Posterior cingulate gyrus (tissue), 11 donors: ENCODE results near the gene RAB5A.
"Not testable (repeated sequence)": the region's sequence is repeated elsewhere in the genome, so short reads cannot be mapped to it uniquely, and the experiment has no call there.

Experiments used
- DNase-seq, 10 donors: peaks; one replicate each; pipeline versions ENCODE4 v3.0.0 to v3.0.0-alpha.2; 2020 to 2021; ENCODE audit warnings: mixed read lengths in 3 of 10
- intact Hi-C: fragments of 100-400 bp; cut with DNase I; formaldehyde crosslinking; loops from one replicate; pipeline ENCODE4 v1.15.1; 2023

RAB5A gene, protein sequence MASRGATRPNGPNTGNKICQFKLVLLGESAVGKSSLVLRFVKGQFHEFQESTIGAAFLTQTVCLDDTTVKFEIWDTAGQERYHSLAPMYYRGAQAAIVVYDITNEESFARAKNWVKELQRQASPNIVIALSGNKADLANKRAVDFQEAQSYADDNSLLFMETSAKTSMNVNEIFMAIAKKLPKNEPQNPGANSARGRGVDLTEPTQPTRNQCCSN

DNA sequence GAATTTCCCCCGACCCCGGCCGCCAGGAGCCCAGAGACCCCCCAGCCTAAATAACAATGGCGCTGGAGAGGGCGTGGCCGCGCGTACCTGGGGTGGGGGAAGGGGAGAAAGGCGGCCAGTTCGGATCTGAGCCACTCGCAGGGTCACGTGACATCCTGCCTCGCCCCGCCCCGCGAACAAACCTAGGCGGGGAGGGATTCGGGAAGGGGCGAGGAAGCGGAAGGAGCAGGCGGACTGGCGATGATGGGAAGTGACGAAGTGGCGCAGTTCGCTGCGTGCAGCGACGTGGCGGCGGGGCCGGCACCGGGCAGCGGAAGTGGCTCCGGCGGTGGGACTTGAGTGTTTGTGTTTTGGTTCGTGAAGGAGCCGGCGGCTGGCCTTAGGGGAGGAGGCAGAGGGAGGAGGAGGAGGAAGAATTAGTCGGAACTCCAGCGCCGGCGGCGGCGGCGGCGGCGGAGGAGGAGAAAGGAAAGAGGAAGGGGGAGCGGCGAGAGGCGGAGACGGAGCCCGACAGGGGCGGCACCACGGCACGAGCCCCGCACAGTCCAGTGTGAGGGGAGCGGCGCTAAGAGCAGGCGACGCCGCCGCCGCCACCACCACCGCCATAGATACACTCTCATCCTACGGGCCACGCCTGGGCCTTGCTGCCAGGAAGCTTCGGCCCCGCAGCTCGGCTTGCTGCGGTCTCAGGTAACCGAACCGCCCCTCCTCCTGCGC lies at the start of gene RAB5A:
RAB5A (plus strand) TSS at position 266 of the 717 bp plus-strand sequence. CDS start 3,802 bp downstream, outside the sequence.
- intact Hi-C loops: loop anchor here (1.0 to 5.0 kb wide), 3 partner anchors 60 to 240 kb away; partner anchors contain the start of gene SGO1
- DNase-seq: peak; percentile 92 to 99 (median 95)

DNA sequence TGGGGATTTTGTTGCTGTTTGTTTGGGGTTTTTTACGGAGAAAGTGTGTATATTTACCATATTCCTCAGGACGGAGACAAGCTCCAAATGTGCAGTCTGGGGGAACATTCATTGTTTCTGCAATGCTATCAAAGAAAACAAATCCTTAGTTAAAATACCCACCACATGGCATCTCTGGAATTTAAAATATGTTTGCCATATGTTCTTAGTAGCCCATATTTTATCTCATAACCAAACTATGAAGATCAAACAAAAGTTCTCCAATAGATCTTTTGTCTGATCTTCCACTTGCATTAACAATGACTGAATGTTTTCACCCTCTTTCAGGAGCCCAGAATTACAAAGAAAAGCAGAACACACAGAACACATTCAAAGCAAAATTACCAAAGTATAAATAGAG lies 48.2 kb upstream of the RAB5A start:
- DNase-seq: no peak
- intact Hi-C loops: no loop called here

DNA sequence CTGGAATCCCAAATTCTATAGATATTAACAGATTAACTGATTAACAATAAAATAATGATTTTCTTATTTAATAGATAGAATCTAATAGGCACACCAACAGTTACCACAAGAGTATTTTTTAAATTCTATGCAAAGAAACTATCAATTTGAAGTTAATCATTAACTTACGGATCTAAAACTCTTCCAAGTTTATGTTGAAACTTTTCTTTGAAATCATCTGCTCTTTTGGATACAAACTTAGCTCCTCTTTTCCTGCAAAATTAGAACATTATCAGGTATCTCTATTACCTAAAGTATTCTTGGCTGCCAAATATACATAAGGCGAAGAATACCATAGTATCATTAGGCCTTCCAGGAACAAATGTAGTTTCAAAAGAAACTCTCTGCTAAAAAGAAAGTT lies 47.6 kb upstream of the RAB5A start:
- intact Hi-C loops: no loop called here
- DNase-seq: no peak

DNA sequence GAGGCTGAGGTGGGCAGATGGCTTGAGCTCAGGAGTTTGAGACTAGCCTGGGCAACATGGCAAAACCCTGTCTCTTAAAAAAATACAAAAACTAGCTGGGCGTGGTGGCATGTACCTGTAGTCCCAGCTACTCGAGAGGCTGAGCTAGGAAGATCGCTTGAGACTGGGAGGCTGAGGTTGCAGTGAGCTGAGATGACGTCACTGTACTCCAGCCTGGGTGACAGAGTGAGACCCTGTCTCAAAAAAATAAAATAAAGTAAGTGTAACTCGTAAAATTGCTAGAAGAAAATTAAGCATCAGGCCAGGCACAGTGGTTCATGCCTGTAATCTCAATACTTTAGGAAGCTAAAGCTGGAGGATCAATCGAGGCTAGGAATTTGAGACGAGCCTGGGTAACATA lies 47.1 kb upstream of the RAB5A start:
- intact Hi-C loops, DNase-seq: not testable (repeated sequence)

DNA sequence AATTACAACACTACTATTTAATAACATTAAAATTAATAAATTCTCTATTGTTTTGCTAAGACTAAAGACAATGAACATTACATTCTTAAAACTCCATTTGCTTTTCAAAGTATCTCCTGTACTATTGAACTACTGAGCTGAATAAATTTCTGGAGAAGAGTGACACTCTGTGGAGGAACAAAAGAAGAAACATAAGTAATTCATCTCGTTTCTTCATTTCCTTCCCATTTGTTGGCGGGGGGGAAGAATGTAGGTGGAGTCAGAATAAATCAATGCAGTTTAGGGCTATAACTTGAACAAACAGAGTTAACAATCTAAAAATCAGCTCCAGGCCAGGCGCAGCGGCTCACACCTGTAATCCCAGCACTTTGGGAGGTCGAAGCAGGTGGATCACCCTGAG lies 45.6 kb upstream of the RAB5A start:
- intact Hi-C loops: no loop called here
- no peak for DNase-seq

DNA sequence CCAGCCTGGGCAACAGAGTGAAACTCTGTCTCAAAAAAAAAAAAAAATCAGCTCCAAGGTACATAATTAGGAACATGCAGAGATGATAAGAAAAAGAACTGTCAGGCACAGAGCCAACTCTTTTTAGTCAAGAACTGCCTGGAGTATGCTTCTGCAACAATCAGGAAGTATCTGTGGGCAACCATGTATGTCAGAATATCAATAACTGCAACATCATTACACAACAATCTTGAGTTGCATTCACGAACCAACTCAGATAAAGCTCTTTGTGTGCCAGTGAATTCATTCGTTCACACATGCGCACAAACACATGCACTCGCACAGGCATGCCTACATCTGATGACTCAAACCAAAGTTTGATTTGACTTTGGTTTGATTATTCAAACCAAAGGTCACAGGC lies 45.0 kb upstream of the RAB5A start:
- intact Hi-C loops: no loop called here
- no peak for DNase-seq

DNA sequence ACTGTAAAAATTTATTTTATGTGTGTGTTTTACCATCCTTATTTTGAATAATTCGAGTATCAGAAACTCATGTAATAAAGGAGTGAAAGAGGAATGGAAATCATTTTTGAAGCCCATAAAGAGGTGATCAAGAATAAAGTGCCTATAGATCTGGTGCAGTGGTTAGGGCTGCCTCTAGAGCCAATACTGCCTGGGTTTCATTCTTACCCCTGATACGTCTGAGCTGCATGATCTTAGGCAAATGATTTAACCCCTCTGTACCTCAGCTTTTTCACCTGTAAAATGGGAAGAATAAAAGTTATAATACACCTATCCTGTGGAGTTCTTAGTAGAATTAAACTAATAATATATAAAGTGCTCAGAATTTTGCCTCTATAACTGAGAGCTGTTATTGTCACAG lies 43.2 kb upstream of the RAB5A start:
- intact Hi-C loops: no loop called here
- DNase-seq: no peak

DNA sequence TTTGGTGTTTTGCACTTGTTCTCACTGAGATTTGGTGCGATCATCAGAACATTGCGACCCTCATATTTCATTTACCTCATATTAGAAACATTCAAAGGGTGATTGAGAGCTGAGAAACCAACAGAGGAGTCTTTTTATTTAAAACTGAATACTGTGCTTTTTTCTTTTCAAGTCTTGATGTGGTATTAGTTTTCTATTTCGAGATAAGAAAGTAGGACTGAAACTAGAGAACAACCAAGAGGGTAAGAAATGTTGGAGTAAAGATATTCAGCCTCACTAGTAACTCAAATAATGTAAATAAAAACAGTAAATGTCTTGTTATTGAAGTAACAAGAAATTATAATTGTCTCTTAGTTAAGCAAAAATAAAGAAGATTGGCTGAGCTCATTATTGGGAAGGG lies 39.4 kb upstream of the RAB5A start:
- DNase-seq: no peak
- intact Hi-C loops: no loop called here

DNA sequence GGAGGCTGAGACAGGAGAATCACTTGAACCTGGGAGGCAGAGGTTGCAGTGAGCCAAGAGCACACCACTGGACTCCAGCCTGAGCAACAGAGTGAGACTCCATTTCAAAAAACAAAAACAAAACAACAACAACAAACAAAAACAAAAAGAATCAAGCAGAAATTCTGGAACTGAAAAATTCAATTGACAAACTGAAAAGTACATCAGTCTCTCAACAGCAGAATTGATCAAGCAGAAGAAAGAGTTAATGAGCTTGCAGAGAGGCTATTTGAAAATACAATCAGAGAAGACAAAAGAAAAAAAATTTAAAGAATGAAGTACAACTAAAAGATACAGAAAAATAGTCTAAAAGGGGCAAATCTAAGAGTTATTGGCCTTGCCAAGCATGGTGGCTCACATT lies 35.4 kb upstream of the RAB5A start:
- intact Hi-C loops: no loop called here

DNA sequence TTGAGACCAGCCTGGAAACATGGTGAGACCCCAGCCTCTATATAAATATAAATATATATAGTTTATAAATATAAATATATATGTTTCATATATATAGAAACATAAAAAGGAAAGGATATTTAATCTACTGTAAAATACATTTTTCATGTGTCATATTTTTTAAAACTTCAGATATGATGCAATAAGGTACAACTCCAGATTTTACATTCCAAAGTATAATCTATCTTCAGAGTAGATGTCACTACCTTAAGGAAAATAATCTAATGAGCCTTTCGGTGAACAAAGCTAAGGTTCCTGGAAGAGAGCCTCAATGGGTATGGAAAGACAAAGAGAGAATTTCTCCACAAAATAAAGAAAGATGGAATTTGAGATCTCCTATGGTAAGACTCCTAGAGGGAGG lies 29.7 kb upstream of the RAB5A start:
- no peak for DNase-seq
- intact Hi-C loops: no loop called here

More for the DNA sequence above, 35.4 kb upstream of the RAB5A start:
- no peak for DNase-seq

DNA sequence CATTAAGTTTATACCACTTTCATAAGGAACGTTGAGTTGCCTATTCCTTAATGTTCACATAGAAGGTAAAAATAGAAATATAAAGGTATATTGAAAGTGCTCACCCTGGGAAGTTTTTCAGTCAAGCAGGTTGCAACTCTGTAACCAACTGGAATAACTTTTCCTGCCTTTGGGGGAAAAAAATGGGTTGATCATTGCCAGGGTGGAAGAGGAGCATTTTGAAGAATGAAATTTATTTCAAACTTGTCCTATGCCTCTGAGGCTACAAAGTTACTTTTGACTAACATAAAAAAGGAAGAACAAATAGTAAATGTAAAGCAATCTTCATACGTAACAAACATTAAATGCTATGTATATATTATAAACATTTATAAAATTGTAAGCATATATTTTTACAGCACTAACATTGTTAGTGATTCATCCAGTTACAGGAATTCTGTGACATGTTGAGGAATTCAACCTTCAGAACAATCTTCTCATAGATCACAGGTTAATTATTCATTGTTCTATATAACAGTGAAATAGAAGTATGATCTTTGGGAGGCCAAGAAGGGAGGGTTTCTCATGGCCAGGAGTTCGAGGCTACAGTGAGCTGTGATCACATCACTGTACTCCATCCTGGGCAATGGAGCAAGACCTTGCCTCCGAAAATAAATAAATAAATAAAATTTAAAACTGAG lies 26.4 kb upstream of the RAB5A start:
- intact Hi-C loops: no loop called here
- no peak for DNase-seq

DNA sequence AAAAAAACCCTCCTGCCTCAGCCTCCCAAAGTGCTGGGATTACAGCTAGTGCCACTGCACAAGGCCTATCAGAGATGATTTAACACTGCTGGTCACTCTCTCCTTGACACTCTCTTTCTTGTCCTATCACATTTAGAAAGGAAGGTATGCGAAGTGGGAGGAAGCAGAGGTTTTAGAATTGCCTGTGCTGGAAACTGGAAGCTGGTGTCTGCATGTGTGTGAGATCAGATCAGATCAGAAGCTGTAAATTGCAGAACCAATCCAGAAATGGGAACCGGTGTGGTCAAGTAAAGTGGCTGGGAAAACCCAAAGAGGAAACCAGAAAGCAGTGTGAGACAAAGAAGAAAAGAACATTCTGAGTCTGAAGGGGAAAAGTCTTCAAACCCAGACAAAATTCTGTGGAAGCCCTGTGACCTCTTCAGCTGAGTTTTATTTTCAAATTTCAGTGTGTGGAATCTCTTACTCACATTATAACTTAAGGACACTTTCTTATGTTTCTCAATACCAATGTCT lies 15.7 kb upstream of the RAB5A start:
- intact Hi-C loops: no loop called here
- no peak for DNase-seq

DNA sequence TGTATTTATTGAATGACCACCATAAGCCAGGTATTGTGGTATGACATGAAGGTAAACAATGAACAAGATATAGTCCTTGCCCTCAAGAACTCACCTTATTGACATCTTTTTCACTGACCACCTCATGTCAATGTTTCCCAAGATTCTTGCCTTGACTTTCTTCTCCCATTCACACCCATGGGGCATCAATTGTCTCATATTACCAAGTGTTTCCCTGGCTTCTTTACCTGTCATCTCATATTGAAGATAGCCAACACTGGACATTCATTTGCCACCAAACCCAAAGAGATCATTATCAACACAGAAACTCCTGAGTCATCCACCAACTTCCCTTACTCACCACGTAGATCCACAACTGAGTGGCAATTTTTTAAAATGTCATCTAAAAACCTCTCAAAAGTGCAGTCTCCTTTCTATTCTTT lies 15.1 kb upstream of the RAB5A start:
- no peak for DNase-seq
- intact Hi-C loops: no loop called here

DNA sequence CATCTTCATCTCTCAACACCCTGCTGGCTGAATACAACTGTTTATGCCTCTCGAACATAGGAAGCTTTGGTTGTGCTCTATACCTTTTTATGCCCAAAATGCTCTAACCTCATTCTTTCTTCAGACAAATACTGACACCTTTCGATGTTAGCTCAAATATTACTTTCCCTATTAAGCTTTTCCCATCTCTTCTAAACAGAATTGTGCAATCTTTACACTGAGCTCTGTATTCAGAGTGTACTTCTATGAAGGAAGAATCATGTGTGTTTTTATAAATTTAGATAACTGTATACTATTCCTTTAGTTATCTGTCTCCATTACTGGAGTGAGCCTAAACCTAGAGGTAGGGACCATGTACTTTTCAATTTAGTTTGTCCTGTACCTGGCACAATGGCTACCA lies 14.5 kb upstream of the RAB5A start:
- no peak for DNase-seq
- intact Hi-C loops: no loop called here

DNA sequence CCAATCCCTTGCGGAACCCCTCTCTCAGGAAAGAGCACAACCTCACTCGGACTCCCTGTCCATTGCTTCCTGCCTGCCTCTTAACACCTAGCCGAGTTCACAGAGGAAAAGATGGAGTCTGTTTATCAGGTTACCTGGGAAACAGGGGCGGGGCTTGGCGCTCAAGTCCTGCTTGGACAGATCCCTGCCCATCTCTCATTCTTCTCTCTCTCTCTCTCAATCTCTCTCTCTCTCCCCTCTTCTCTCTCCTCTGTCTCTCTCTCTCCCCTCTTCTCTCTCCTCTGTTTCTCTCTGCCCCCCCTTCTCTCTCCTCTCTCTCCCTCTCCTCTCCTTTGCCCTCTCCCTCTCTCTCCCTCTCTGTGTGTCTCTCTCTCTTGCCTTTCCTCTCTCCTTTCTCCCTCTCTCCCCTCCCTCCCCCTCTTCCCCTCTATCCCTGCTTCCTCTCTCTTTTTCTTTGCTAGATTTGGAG lies 12.8 kb upstream of the RAB5A start, which contains the start of gene EFHB:
EFHB (minus strand) TSS at position 120 of the 469 bp plus-strand sequence. CDS start 199 bp downstream, outside the sequence.
- intact Hi-C loops: no loop called here
- DNase-seq: no peak

DNA sequence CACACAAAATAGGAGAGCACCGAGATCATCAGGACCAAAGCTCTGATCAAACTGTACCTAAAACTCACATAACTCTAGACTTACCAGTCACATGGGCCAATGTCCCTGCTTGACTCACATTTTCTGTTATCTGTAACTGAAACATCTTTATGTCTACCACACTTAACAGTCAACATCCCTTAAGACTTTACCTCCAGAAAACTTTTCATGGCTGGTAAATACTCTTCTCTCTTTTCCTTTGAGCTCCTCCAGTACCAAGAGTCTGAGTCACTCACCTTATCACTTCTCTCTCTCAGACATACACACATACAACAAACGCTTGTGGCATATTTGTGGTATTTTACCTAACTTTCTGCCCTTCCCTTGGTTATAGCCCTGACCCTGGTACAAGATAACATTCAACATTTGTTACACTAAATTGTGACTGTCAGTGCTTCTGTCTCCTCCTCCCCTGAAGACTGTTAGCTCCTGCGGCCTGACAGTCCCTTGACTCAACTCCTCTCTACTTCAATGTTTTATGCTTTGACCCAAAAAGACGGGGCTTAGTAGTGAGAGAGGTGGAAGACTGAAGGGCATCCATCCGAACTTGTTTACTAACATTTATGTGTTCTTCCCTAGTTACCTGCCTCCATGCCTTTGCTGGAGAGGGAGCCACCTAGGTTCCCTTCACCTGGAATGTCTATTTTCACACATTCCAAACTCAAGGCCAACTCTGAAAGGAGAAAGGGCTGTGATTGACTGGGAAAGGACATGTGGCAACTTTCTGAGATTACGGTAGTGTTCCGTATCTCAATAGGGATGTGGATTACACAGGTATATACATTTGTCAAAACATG lies 9.2 kb upstream of the RAB5A start:
- intact Hi-C loops: no loop called here

DNA sequence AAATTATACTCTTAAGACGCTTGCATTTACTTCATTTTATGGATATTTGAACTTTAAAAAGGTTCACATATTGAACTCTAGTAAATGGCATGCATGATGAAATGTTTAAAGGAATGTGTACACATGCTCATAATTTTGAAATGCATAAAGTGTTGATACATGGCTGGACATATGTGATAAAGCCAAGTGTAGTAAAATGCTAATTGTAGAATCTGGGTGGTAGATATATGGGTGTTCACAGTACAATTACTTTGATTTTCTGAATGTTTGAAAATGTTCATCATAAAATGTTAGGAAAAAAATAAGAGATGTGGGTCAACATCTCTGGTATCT lies 8.6 kb upstream of the RAB5A start:
- DNase-seq: no peak
- intact Hi-C loops: no loop called here

More for the DNA sequence above, 9.2 kb upstream of the RAB5A start:
- DNase-seq: no peak

DNA sequence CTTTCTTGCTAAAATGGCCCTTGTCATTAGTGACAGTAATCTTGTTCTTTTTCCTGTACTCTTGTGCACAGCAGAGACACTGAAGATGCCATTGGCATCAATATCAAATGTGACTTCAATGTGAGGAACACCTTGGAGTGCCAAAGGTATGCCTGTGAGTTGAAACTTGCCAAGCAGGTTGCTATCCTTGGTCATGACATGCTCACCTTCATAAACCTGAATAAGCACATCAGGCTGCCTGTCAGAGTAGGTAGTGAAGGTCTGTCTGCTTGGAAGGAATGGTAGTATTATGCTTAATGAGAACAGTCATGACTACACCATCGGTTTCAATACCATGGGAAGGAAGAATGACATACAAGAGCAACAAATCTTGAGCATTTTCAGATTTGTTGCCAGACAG lies 6.3 kb upstream of the RAB5A start:
- intact Hi-C loops: no loop called here
- no peak for DNase-seq

DNA sequence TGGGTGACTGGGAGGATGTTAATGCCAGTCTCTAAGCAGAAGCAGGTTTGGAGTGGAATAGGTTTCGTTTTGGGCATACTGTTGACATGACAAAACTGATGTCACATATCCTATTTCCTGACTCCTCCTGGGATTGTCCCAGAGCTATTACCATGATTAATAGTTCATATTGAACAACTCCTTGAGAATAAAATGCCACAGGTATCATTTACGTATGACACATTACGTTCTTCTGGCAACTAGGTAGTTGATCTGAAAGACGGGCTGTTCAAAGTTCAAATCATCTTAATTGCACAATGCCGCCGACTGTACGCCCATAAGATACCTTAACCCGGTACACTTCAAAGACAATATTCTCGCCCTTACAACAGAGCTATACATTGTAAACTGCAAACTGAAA lies 1.4 kb upstream of the RAB5A start:
- no peak for DNase-seq
- intact Hi-C loops: loop anchor here (5.0 kb wide), 2 partner anchors 58 to 242 kb away; partner anchors contain the start of gene SGO1
